Stomach (tissue), 9 donors: ENCODE measurements around the gene GRK3. TPM values are rescaled to one million over a fixed set of nuclear protein-coding genes. Genes with fewer than 3 reads are reported as not detected.
"Not testable (repeated sequence)": the region's sequence is repeated elsewhere in the genome, so short reads cannot be mapped to it uniquely, and the experiment has no call there.

Source experiments
- DNase-seq, 2 donors: peaks; one replicate each; pipeline versions ENCODE4 v3.0.0 to v3.0.0-alpha.2; 2013 to 2019
- H3K27ac ChIP-seq, 5 donors: fragments of 200-600 bp in 4 of 5; sonication (generic) in 4 of 5; one replicate each; pipeline ENCODE4 v1.5.1; 2013 to 2019; ENCODE audit warnings: mild to moderate bottlenecking in 1 of 5, moderate library complexity in 1 of 5
- H3K27me3 ChIP-seq, 3 donors: fragments of 200-600 bp; sonication (generic); one replicate each; pipeline ENCODE4 v1.5.1; 2017 to 2019; ENCODE audit warnings: mixed run types in 1 of 3
- H3K36me3 ChIP-seq, 4 donors: fragments of 200-600 bp; sonication (generic); 1 replicate in 3 of 4; 2 replicates in 1 of 4; pipeline ENCODE4 v1.5.1; 2016 to 2019
- H3K4me1 ChIP-seq, 4 donors: fragments of 200-600 bp; sonication (generic); one replicate each; pipeline ENCODE4 v1.5.1; 2016 to 2019
- H3K4me3 ChIP-seq, 4 donors: fragments of 200-600 bp; sonication (generic) in 3 of 4; one replicate each; pipeline ENCODE4 v1.5.1; 2016 to 2019; ENCODE audit warnings: mild to moderate bottlenecking in 1 of 4
- H3K9me3 ChIP-seq, 4 donors: fragments of 200-600 bp; sonication (generic); one replicate each; pipeline ENCODE4 v1.5.1; 2016 to 2019
- EP300 ChIP-seq: sonication (generic); formaldehyde crosslinking; IDR thresholded peaks from one replicate; pipeline ENCODE4 v1.6.1; 2017; ENCODE audit warnings: antibody characterized with exemption
- POLR2A ChIP-seq, 4 donors: fragments of 450-650 bp; IDR thresholded peaks; one replicate each; pipeline ENCODE4 v1.6.1; 2016; ENCODE audit warnings: antibody characterized with exemption in 4 of 4, control low read depth in 2 of 4, mild to moderate bottlenecking in 1 of 4, moderate library complexity in 1 of 4
- POLR2AphosphoS5 ChIP-seq, 3 donors: sonication (generic); formaldehyde crosslinking; IDR thresholded peaks; one replicate each; pipeline ENCODE4 v1.6.1; 2016; ENCODE audit warnings: antibody characterized with exemption in 3 of 3
- WGBS, 5 donors: extraction: QIAGEN DNeasy Blood & Tissue Kit in 3 of 5; methylation state at CpG; one replicate each; pipeline versions ENCODE4 v1.1.5 to v1.1.7; 2013 to 2018; 5-methylcytosine and 5-hydroxymethylcytosine counted together
- intact Hi-C: fragments of 100-400 bp; cut with DNase I; formaldehyde crosslinking; loops from one replicate; pipeline ENCODE4 v1.15.1; 2023; ENCODE audit warnings: low total_unique reads
- polyA plus RNA-seq, 3 donors: library from polyadenylated mRNA; stranded (reverse); fragments of 200-250 nt; gene quantifications; one replicate each; pipeline ENCODE4 v1.2.3, GENCODE V29; 2013
- total RNA-seq, 5 donors: library from RNA; depleted of rRNA; stranded (reverse); fragments of >200 nt; gene quantifications; one replicate each; pipeline versions ENCODE4 v1.1.0 to v1.2.3, GENCODE V29; 2014 to 2016
- TF ChIP-seq, protein P1 (sequence below), 7 experiments: fragments of 450-650 bp in 4 of 7; fragments of 200-600 bp in 3 of 7; sonication (generic) in 3 of 7; IDR thresholded peaks; one replicate each; pipeline ENCODE4 v1.5.1; 2016 to 2019; ENCODE audit warnings: antibody characterized with exemption in 7 of 7, control low read depth in 2 of 7, mild to moderate bottlenecking in 1 of 7
- donor health status: healthy with polysubstance abuse.
- donor health status: Bipolar disorder and iron deficiency.
- donor health status: healthy.

GRK3 gene
- total and polyA plus RNA-seq, 8 donors, result 0.87 to 29.5 (median 4.1) TPM

DNA sequence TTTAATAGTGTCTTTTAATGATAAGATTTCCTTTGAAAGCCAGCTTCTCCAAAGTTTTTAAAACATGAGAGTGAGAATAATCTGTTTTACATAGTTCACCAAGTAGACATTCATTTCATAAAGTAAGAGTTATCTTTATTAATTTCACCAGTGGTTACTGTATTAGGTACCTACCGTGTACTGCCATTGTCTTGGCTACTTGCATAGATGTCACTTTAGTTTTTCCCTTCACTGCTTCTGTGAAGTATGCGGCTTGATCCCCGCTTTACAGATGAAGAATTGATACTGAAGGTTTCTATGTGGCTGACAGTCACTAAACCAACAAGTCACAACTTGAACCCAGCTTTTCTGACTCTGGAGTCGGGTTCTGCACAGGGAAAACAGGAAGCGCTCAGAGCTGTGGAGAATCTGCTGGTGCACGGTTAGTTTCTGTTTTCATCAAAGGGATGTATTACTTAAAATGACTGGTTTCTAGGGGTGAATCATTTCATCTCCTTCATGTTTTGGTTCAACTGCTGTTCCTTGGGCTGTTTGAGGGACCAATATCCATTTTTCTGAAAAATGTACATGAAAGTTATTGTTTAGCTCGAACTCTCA, 138.2 kb downstream of the GRK3 start:
- H3K4me3 ChIP-seq, result no peak overlapping the region
- no peak for DNase-seq
- TF ChIP-seq, protein P1, sequence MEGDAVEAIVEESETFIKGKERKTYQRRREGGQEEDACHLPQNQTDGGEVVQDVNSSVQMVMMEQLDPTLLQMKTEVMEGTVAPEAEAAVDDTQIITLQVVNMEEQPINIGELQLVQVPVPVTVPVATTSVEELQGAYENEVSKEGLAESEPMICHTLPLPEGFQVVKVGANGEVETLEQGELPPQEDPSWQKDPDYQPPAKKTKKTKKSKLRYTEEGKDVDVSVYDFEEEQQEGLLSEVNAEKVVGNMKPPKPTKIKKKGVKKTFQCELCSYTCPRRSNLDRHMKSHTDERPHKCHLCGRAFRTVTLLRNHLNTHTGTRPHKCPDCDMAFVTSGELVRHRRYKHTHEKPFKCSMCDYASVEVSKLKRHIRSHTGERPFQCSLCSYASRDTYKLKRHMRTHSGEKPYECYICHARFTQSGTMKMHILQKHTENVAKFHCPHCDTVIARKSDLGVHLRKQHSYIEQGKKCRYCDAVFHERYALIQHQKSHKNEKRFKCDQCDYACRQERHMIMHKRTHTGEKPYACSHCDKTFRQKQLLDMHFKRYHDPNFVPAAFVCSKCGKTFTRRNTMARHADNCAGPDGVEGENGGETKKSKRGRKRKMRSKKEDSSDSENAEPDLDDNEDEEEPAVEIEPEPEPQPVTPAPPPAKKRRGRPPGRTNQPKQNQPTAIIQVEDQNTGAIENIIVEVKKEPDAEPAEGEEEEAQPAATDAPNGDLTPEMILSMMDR (IDR thresholded peaks at IDR 0.05), result no peak
- TF ChIP-seq EP300, result no peak
- no peak for TF ChIP-seq POLR2AphosphoS5 (IDR thresholded peaks at IDR 0.05)
- no peak for TF ChIP-seq POLR2A (IDR thresholded peaks at IDR 0.05)
- no peaks in the 10 kb centered on the region for H3K27me3 ChIP-seq
- 83 to 88% (median 86%) methylated on average over 7 of the region's 7 CpGs for WGBS, 5 donors
- H3K27ac ChIP-seq, result no peak overlapping the region
- H3K9me3 ChIP-seq, result no peaks in the 10 kb centered on the region
- peaks cover 0 to 12% (median 5%) of the 10 kb centered on the region in 4 donors for H3K36me3 ChIP-seq
- no peaks in the 10 kb centered on the region for H3K4me1 ChIP-seq
- intact Hi-C loops, result no loop called here

DNA sequence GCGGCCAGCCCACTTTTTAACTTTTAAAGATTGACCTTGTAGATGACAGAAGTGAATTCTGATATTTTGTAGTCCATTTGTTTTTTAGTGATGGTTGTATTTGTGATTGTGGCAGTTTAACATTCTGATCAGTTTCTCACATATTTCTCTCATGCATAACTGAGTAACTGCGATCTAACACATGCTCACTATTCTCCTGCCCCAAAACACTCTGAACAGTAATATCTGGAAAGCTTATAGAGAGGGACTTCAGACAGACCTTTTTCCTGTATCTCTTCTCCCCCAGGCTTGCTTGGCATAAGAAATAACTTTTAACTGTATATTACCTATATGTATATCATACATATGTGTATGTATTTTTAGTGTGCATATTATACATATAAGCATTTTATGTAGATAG, 140.2 kb downstream of the GRK3 start:
- 84 to 100% (median 98%) methylated on average over 2 of the region's 2 CpGs for WGBS, 5 donors
- no peaks in the 10 kb centered on the region for H3K27me3 ChIP-seq
- TF ChIP-seq POLR2AphosphoS5 (IDR thresholded peaks at IDR 0.05), result no peak
- no peak for TF ChIP-seq POLR2A (IDR thresholded peaks at IDR 0.05)
- TF ChIP-seq EP300, result no peak
- TF ChIP-seq, protein P1 (IDR thresholded peaks at IDR 0.05), result no peak
- intact Hi-C loops, result no loop called here
- no peak overlapping the region for H3K27ac ChIP-seq
- no peaks in the 10 kb centered on the region for H3K9me3 ChIP-seq
- H3K36me3 ChIP-seq, result peaks cover 0 to 21% (median 7%) of the 10 kb centered on the region in 4 donors
- no peak for DNase-seq
- no peaks in the 10 kb centered on the region for H3K4me1 ChIP-seq
- no peak overlapping the region for H3K4me3 ChIP-seq

DNA sequence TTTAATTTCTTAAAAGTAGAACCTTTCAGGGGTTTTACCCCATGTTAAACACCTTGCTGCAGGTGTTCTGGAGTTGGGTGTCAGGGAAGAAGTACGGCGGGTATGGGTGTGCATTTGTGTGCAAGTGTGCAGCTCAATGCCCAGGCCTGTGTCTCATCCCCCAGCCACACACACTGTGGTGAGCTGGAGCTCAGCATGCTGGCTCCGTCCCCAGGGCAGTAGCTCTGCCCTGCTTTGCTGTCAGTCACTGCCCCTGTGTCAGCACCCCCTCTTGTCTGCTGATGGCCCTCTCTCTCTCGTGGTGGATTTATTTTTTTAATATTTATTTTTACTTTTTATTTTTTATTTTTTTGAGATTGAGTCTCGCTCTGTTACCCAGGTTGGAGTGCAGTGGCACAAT, 141.7 kb downstream of the GRK3 start:
- Histone ChIP-seq H3K36me3 (peaks cover 0 to 21% (median 9%) of the 10 kb centered on the region in 4 donors), H3K27ac (no peak overlapping the region), H3K4me1 (no peaks in the 10 kb centered on the region), H3K9me3 (no peaks in the 10 kb centered on the region), H3K27me3 (no peaks in the 10 kb centered on the region), H3K4me3 (no peak overlapping the region)
- 88 to 94% (median 90%) methylated on average over 5 of the region's 5 CpGs for WGBS, 5 donors
- TF ChIP-seq POLR2A (IDR thresholded peaks at IDR 0.05) (no peak), POLR2AphosphoS5 (IDR thresholded peaks at IDR 0.05) (no peak), EP300 (no peak)
- TF ChIP-seq, protein P1 (IDR thresholded peaks at IDR 0.05), result no peak
- intact Hi-C loops, result no loop called here
- DNase-seq, result no peak

DNA sequence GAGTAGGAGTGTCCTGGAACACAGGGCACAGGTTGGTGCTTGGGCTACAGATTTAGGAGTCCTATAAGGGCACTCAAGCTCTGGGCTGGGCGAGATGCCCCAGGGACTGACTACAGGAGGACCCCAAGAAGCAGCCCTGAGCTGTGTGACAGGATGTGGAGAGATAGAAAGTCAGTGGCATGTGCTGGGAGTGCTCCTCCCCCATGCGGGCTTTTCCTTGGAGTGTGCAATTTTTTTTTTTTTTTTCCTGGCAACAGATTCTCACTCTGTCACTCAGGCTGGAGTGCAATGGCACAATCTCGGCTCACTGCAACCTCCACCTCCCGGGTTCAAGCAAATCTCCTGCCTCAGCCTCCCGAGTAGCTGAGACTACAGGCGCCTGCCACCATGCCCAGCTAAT, 144.0 kb downstream of the GRK3 start:
- H3K4me1 ChIP-seq, H3K4me3 ChIP-seq, intact Hi-C loops, DNase-seq, H3K9me3 ChIP-seq, H3K27me3 ChIP-seq, H3K27ac ChIP-seq: not testable (repeated sequence)
- WGBS, 5 donors, result 81 to 94% (median 87%) methylated on average over 6 of the region's 6 CpGs
- H3K36me3 ChIP-seq, result peaks cover 0 to 21% (median 12%) of the 10 kb centered on the region in 4 donors

DNA sequence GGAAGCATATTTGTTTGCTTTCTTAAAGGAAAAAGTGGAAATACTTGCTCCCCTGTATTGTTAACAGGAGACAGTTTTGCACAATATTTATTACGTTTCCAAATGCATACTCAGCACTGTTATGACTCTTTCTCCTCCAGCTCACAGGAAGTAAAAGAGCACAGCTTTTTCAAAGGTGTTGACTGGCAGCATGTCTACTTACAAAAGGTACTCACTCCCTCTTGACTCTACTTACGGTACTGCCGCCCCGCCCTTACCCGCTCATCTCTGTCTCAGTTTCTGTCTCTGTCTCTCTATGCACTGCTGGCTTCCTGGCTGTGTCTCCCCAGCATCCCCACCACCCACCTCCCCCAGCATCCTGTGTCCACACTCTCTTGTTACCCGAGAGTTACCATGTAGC, 145.3 kb downstream of the GRK3 start:
- DNase-seq, result no peak
- H3K36me3 ChIP-seq, result peaks cover 0 to 28% (median 13%) of the 10 kb centered on the region in 4 donors
- no peak overlapping the region for H3K4me3 ChIP-seq
- H3K4me1 ChIP-seq, result no peaks in the 10 kb centered on the region
- intact Hi-C loops, result no loop called here
- no peak overlapping the region for H3K27ac ChIP-seq
- WGBS, 5 donors, result 81 to 84% (median 81%) methylated on average over 6 of the region's 6 CpGs
- no peaks in the 10 kb centered on the region for H3K9me3 ChIP-seq
- H3K27me3 ChIP-seq, result no peaks in the 10 kb centered on the region
- TF ChIP-seq, protein P1 (IDR thresholded peaks at IDR 0.05), result no peak
- no peak for TF ChIP-seq POLR2A (IDR thresholded peaks at IDR 0.05)
- no peak for TF ChIP-seq POLR2AphosphoS5 (IDR thresholded peaks at IDR 0.05)
- TF ChIP-seq EP300, result no peak
